Neural cell (in vitro differentiated cells): ENCODE data around the gene ADGRA1. TPM values are rescaled to one million over a fixed set of nuclear protein-coding genes. Genes with fewer than 3 reads are reported as not detected.

Experiments
- H2AFZ ChIP-seq: fragments of 200-600, 300-800 bp; sonication (generic), shearing (Covaris generic); 2 replicates; pipeline ENCODE4 v1.6.0; 2014; ENCODE audit warnings: low read depth, mild to moderate bottlenecking, antibody characterized with exemption, low read length, moderate library complexity
- H3F3A ChIP-seq: fragments of 200-600 bp; shearing (Covaris generic); 2 replicates; pipeline ENCODE4 v1.6.1; 2016; ENCODE audit warnings: mild to moderate bottlenecking, moderate library complexity, mixed read lengths, antibody characterized with exemption, low read length; ENCODE audit not compliant: insufficient read depth, poor library complexity, severe bottlenecking
- H3K27ac ChIP-seq: fragments of 200-600, 300-800 bp; sonication (generic), shearing (Covaris generic); 2 replicates; pipeline ENCODE4 v1.5.1; 2014; ENCODE audit warnings: mild to moderate bottlenecking, low read length, moderate library complexity
- H3K27me3 ChIP-seq: fragments of 300-800, 200-600 bp; sonication (generic), shearing (Covaris generic); 2 replicates; pipeline ENCODE4 v1.6.0; 2014; ENCODE audit warnings: mild to moderate bottlenecking, low read depth, low read length, moderate library complexity; ENCODE audit not compliant: insufficient read depth
- H3K36me3 ChIP-seq: fragments of 300-800, 200-600 bp; sonication (generic), shearing (Covaris generic); 2 replicates; pipeline ENCODE4 v1.5.1; 2014; ENCODE audit warnings: mild to moderate bottlenecking, antibody characterized with exemption, low read length, moderate library complexity; ENCODE audit not compliant: insufficient read depth
- H3K4me2 ChIP-seq: fragments of 300-800, 200-600 bp; sonication (generic), shearing (Covaris generic); 2 replicates; pipeline ENCODE4 v1.6.0; 2014; ENCODE audit warnings: mild to moderate bottlenecking, low read length
- H3K4me3 ChIP-seq: fragments of 300-800, 200-600 bp; sonication (generic), shearing (Covaris generic); 2 replicates; pipeline ENCODE4 v1.5.1; 2014; ENCODE audit warnings: mild to moderate bottlenecking, low read length, moderate library complexity
- H3K79me2 ChIP-seq: fragments of 200-600 bp; shearing (Covaris generic); replicated peaks from 2 replicates; pipeline ENCODE4 v1.6.0; 2014; ENCODE audit warnings: mild to moderate bottlenecking, low read length, moderate library complexity; ENCODE audit not compliant: insufficient read depth
- H3K9ac ChIP-seq: fragments of 300-800, 200-600 bp; sonication (generic), shearing (Covaris generic); 2 replicates; pipeline ENCODE4 v1.6.1; 2016; ENCODE audit warnings: mild to moderate bottlenecking, low read length, mixed read lengths
- H3K9me2 ChIP-seq: fragments of 200-600 bp; shearing (Covaris generic); 2 replicates; pipeline ENCODE4 v1.6.1; 2016; ENCODE audit warnings: mild to moderate bottlenecking, low read length, mixed read lengths; ENCODE audit not compliant: insufficient read depth
- H3K9me3 ChIP-seq: fragments of 200-600, 300-800 bp; sonication (generic), shearing (Covaris generic); 2 replicates; pipeline ENCODE4 v1.6.1; 2016; ENCODE audit warnings: mild to moderate bottlenecking, mixed run types, low read length, moderate library complexity, mixed read lengths
- H4K20me1 ChIP-seq: fragments of 200-600 bp; shearing (Covaris generic); 2 replicates; pipeline ENCODE4 v1.6.1; 2016; ENCODE audit warnings: mild to moderate bottlenecking, mixed run types; ENCODE audit not compliant: insufficient read depth
- EP300 ChIP-seq: fragments of 450-650 bp; conservative IDR thresholded peaks from 2 replicates; pipeline ENCODE4 v1.6.1; 2014; ENCODE audit warnings: antibody characterized with exemption, mild to moderate bottlenecking, moderate library complexity; ENCODE audit not compliant: poor library complexity, severe bottlenecking
- MXI1 ChIP-seq: fragments of 450-650 bp; conservative IDR thresholded peaks from 2 replicates; pipeline ENCODE4 v1.6.1; 2014; ENCODE audit warnings: antibody characterized with exemption, mild to moderate bottlenecking; ENCODE audit not compliant: poor library complexity, severe bottlenecking
- POLR2AphosphoS5 ChIP-seq: IDR thresholded peaks from 2 replicates; pipeline ENCODE4 v1.6.1; 2012
- RAD21 ChIP-seq: fragments of 450-650 bp; conservative IDR thresholded peaks from 2 replicates; pipeline ENCODE4 v1.6.1; 2014; ENCODE audit warnings: antibody characterized with exemption, mild to moderate bottlenecking, moderate library complexity
- REST ChIP-seq: IDR thresholded peaks from 2 replicates; pipeline ENCODE4 v1.6.1; 2012; ENCODE audit warnings: borderline replicate concordance
- SMC3 ChIP-seq: fragments of 450-650 bp; conservative IDR thresholded peaks from 2 replicates; pipeline ENCODE4 v1.6.1; 2014; ENCODE audit warnings: antibody characterized with exemption, mild to moderate bottlenecking, moderate library complexity; ENCODE audit not compliant: poor library complexity
- TAF1 ChIP-seq: IDR thresholded peaks from 2 replicates; pipeline ENCODE4 v1.6.1; 2012; ENCODE audit warnings: low read depth
- polyA plus RNA-seq: library from polyadenylated mRNA; depleted of rRNA; stranded (reverse); fragments of >200 nt; gene quantifications from 2 replicates; pipeline ENCODE4 v1.2.3, GENCODE V29; 2014

Gene ADGRA1
- polyA plus RNA-seq, 1 donor from 2014 or later: 2.2 TPM

- Histone ChIP-seq H3K9me3 (no peaks in the 10 kb centered on the region), H2AFZ (no peak overlapping the region), H3K79me2 (no peaks in the 10 kb centered on the region), H3F3A (no peaks in the 10 kb centered on the region), H3K4me2 (no peak overlapping the region), H3K27ac (no peak overlapping the region), H4K20me1 (no peaks in the 10 kb centered on the region), H3K9ac (no peak overlapping the region), H3K27me3 (no peaks in the 10 kb centered on the region), H3K4me3 (no peak overlapping the region), H3K9me2 (no peaks in the 10 kb centered on the region), H3K36me3 (no peaks in the 10 kb centered on the region)
- no peak for TF ChIP-seq SMC3
- TF ChIP-seq EP300: no peak
- no peak for TF ChIP-seq MXI1
Measured at GRCh38 chr10:133097961-133098360, 10.2 kb downstream of the ADGRA1 start.

GRCh38 chr10:133098426-133099124 lies 10.9 kb downstream of the ADGRA1 start:
- Histone ChIP-seq H3K27ac (no peak overlapping the region), H2AFZ (no peak overlapping the region), H3K36me3 (no peaks in the 10 kb centered on the region), H3K9me2 (no peaks in the 10 kb centered on the region), H3K27me3 (no peaks in the 10 kb centered on the region), H3K79me2 (no peaks in the 10 kb centered on the region), H3K4me2 (no peak overlapping the region), H3F3A (no peaks in the 10 kb centered on the region), H3K4me3 (no peak overlapping the region), H4K20me1 (no peaks in the 10 kb centered on the region), H3K9ac (no peak overlapping the region), H3K9me3 (no peaks in the 10 kb centered on the region)
- TF ChIP-seq REST (no peak), EP300 (no peak)

GRCh38 chr10:133099571-133099970 lies 11.8 kb downstream of the ADGRA1 start:
- no peaks in the 10 kb centered on the region for H3K36me3 ChIP-seq
- no peaks in the 10 kb centered on the region for H3K9me3 ChIP-seq
- H4K20me1 ChIP-seq: no peaks in the 10 kb centered on the region
- no peaks in the 10 kb centered on the region for H3K27me3 ChIP-seq
- H3F3A ChIP-seq: no peaks in the 10 kb centered on the region
- TF ChIP-seq RAD21 (no peak), EP300 (no peak), POLR2AphosphoS5 (no peak), SMC3 (no peak), TAF1 (no peak), REST (no peak)
- no peak overlapping the region for H3K4me3 ChIP-seq
- no peak overlapping the region for H3K27ac ChIP-seq
- no peaks in the 10 kb centered on the region for H3K79me2 ChIP-seq
- no peak overlapping the region for H3K9ac ChIP-seq
- H2AFZ ChIP-seq: no peak overlapping the region
- no peaks in the 10 kb centered on the region for H3K9me2 ChIP-seq
- no peak overlapping the region for H3K4me2 ChIP-seq
